GM23338 (cell line): ENCODE measurements around the gene NCKAP5. TPM values are rescaled to one million over a fixed set of nuclear protein-coding genes. Genes with fewer than 3 reads are reported as not detected.

ENCODE experiments used
- ATAC-seq: fragments of 200-7000 bp; cut with Tn5 transposase; 3 replicates; pipeline ENCODE4 v1.9.1; 2020
- DNase-seq: peaks from one replicate; pipeline ENCODE4 v3.0.0-alpha.2; 2015; ENCODE audit warnings: low spot score
- H2AFZ ChIP-seq: fragments of 200-600 bp; sonication (generic); 2 replicates; pipeline ENCODE4 v1.8.0; 2016; ENCODE audit warnings: antibody characterized with exemption, mild to moderate bottlenecking, moderate library complexity
- H3F3A ChIP-seq: fragments of 200-600 bp; sonication (generic); replicated peaks from 2 replicates; pipeline ENCODE4 v1.8.0; 2017; ENCODE audit warnings: antibody characterized with exemption, mixed run types, low read depth
- H3K27ac ChIP-seq: fragments of 200-600 bp; sonication (generic); 2 replicates; pipeline ENCODE4 v1.6.1; 2016; ENCODE audit warnings: low read depth
- H3K27me3 ChIP-seq: fragments of 200-600 bp; sonication (generic); 2 replicates; pipeline ENCODE4 v1.8.0; 2016; ENCODE audit warnings: mild to moderate bottlenecking, mixed run types, moderate library complexity; ENCODE audit not compliant: insufficient read depth
- H3K36me3 ChIP-seq: fragments of 200-600 bp; sonication (generic); 2 replicates; pipeline ENCODE4 v1.8.0; 2016; ENCODE audit warnings: mild to moderate bottlenecking; ENCODE audit not compliant: insufficient read depth
- H3K4me1 ChIP-seq: fragments of 200-600 bp; sonication (generic); 2 replicates; pipeline ENCODE4 v1.8.0; 2016; ENCODE audit warnings: mild to moderate bottlenecking, moderate library complexity; ENCODE audit not compliant: insufficient read depth
- H3K4me2 ChIP-seq: fragments of 200-600 bp; sonication (generic); 2 replicates; pipeline ENCODE4 v1.7.1; 2017; ENCODE audit warnings: mixed run types
- H3K4me3 ChIP-seq: fragments of 200-600 bp; sonication (generic); 2 replicates; pipeline ENCODE4 v1.6.1; 2016; ENCODE audit warnings: mixed run types
- H3K79me2 ChIP-seq: fragments of 200-600 bp; sonication (generic); replicated peaks from 2 replicates; pipeline ENCODE4 v1.8.0; 2017; ENCODE audit warnings: mild to moderate bottlenecking; ENCODE audit not compliant: insufficient read depth
- H3K9me2 ChIP-seq: fragments of 200-600 bp; sonication (generic); 2 replicates; pipeline ENCODE4 v1.8.0; 2017; ENCODE audit not compliant: insufficient read depth
- H4K20me1 ChIP-seq: fragments of 200-600 bp; sonication (generic); replicated peaks from 2 replicates; pipeline ENCODE4 v1.8.0; 2017; ENCODE audit warnings: mild to moderate bottlenecking; ENCODE audit not compliant: insufficient read depth
- H3K27ac Mint-ChIP-seq: 2 replicates; pipeline ENCODE4 v1.8.0; 2020; ENCODE audit warnings: inconsistent platforms, mild to moderate bottlenecking, moderate library complexity, mixed read lengths
- H3K27me3 Mint-ChIP-seq: 3 replicates; pipeline ENCODE4 v1.8.0; 2022; ENCODE audit warnings: low read depth, mild to moderate bottlenecking, moderate library complexity, mixed read lengths, inconsistent platforms; ENCODE audit not compliant: insufficient read depth, poor library complexity
- H3K36me3 Mint-ChIP-seq: 3 replicates; pipeline ENCODE4 v1.8.0; 2021; ENCODE audit warnings: low read depth, mild to moderate bottlenecking, inconsistent platforms, moderate library complexity, mixed read lengths
- H3K4me1 Mint-ChIP-seq: 3 replicates; pipeline ENCODE4 v1.8.0; 2020; ENCODE audit warnings: mild to moderate bottlenecking, inconsistent platforms, mixed read lengths
- H3K4me3 Mint-ChIP-seq: 3 replicates; pipeline ENCODE4 v1.8.0; 2021; ENCODE audit warnings: moderate library complexity, mild to moderate bottlenecking, inconsistent platforms, mixed read lengths
- H3K9me3 Mint-ChIP-seq: 3 replicates; pipeline ENCODE4 v1.8.0; 2020; ENCODE audit warnings: moderate library complexity, mild to moderate bottlenecking, inconsistent platforms, mixed read lengths
- CREB1 ChIP-seq: fragments of 250-450 bp; sonication (Bioruptor Pico); IDR thresholded peaks from 2 replicates; pipeline ENCODE4 v1.5.0; 2020; ENCODE audit warnings: low read depth, mild to moderate bottlenecking, moderate library complexity
- CTCF ChIP-seq, 2 experiments: fragments of 200-600 bp in 1 of 2; sonication (generic) in 1 of 2; conservative IDR thresholded peaks; 2 replicates each; pipeline versions ENCODE4 v1.5.1 to v1.6.1; 2016 to 2017; ENCODE audit warnings: antibody characterized with exemption in 2 of 2, low read depth in 2 of 2, mild to moderate bottlenecking in 2 of 2, moderate library complexity in 1 of 2
- ETS1 ChIP-seq: IDR thresholded peaks from 2 replicates; pipeline ENCODE4 v1.6.1; 2016; ENCODE audit warnings: antibody characterized with exemption
- EZH2 ChIP-seq: fragments of 200-600 bp; sonication (generic); IDR thresholded peaks from one replicate; pipeline ENCODE4 v1.8.0; 2017; ENCODE audit warnings: antibody characterized with exemption, mild to moderate bottlenecking, low read depth; ENCODE audit not compliant: unreplicated experiment
- EZH2phosphoT487 ChIP-seq: fragments of 200-600 bp; sonication (generic); IDR thresholded peaks from one replicate; pipeline ENCODE4 v1.8.1; 2018; ENCODE audit warnings: antibody characterized with exemption; ENCODE audit not compliant: unreplicated experiment
- JUNB ChIP-seq: IDR thresholded peaks from one replicate; pipeline ENCODE4 v1.6.1; 2016; ENCODE audit warnings: antibody characterized with exemption; ENCODE audit not compliant: unreplicated experiment
- NANOG ChIP-seq: IDR thresholded peaks from 2 replicates; pipeline ENCODE4 v1.6.1; 2016; ENCODE audit warnings: antibody characterized with exemption, borderline replicate concordance
- POLR2AphosphoS5 ChIP-seq: IDR thresholded peaks from 2 replicates; pipeline ENCODE4 v1.6.1; 2016; ENCODE audit warnings: antibody characterized with exemption, low read depth
- REST ChIP-seq: IDR thresholded peaks from one replicate; pipeline ENCODE4 v1.6.1; 2018; ENCODE audit warnings: antibody characterized with exemption; ENCODE audit not compliant: unreplicated experiment
- STAT1 ChIP-seq: IDR thresholded peaks from one replicate; pipeline ENCODE4 v1.6.1; 2016; ENCODE audit warnings: antibody characterized with exemption; ENCODE audit not compliant: unreplicated experiment
- ZNF114 ChIP-seq: fragments of 250-450 bp; sonication (Bioruptor Pico); IDR thresholded peaks from 2 replicates; pipeline ENCODE4 v1.5.0; 2020; ENCODE audit warnings: mild to moderate bottlenecking, moderate library complexity
- ZNF331 ChIP-seq: fragments of 250-450 bp; sonication (Bioruptor Pico); IDR thresholded peaks from 2 replicates; pipeline ENCODE4 v1.5.0; 2020; ENCODE audit warnings: low read depth, mild to moderate bottlenecking, moderate library complexity
- ZNF462 ChIP-seq: fragments of 250-450 bp; sonication (Bioruptor Pico); IDR thresholded peaks from 2 replicates; pipeline ENCODE4 v1.5.0; 2020; ENCODE audit warnings: mild to moderate bottlenecking, moderate library complexity
- polyA plus RNA-seq: library from polyadenylated mRNA; unstranded; fragments of >200 nt; fragmentation: Nextera tagmentation; extraction: Ambion mirVana; gene quantifications from 2 replicates; pipeline ENCODE4 v1.2.1, GENCODE V29; 2016
- total RNA-seq: library from RNA; depleted of rRNA; stranded (reverse); fragments of >200 nt; shearing (Covaris generic); gene quantifications from 2 replicates; pipeline ENCODE4 v1.2.3, GENCODE V29; 2014

The NCKAP5 gene
- total and polyA plus RNA-seq, 2 experiments from 2014 or later, result 0.34 to 0.73 TPM

GRCh38 chr2:133475610-133476009, 92.7 kb downstream of the NCKAP5 start:
- H3K36me3 Mint-ChIP-seq, result peaks cover 5% of the 10 kb centered on the region; the same call in 2 of the 3 replicates
- Histone ChIP-seq H3K4me3 (no peak overlapping the region), H3K4me1 (no peaks in the 10 kb centered on the region), H3K36me3 (no peaks in the 10 kb centered on the region), H3K27ac (no peak overlapping the region), H3K27me3 (no peaks in the 10 kb centered on the region), H3K79me2 (no peaks in the 10 kb centered on the region), H2AFZ (no peak overlapping the region), H3K4me2 (no peak overlapping the region), H4K20me1 (no peaks in the 10 kb centered on the region), H3K9me2 (no peaks in the 10 kb centered on the region; the same call in 1 of the 2 replicates), H3F3A (no peaks in the 10 kb centered on the region)
- H3K4me3 Mint-ChIP-seq, result no peak overlapping the region
- H3K27ac Mint-ChIP-seq, result no peak overlapping the region
- H3K9me3 Mint-ChIP-seq, result peaks cover 5% of the 10 kb centered on the region; the same call in 1 of the 3 replicates
- no peak for ATAC-seq
- TF ChIP-seq POLR2AphosphoS5 (no peak), CREB1 (CRISPR knock-in tag) (no peak), EZH2phosphoT487 (no peak), JUNB (no peak), CTCF (conservative IDR thresholded peaks at IDR 0.05; ENCODE audit: low read depth in 2 of 2) (no peak), ZNF462 (CRISPR knock-in tag) (no peak), NANOG (no peak), STAT1 (no peak), ZNF114 (no peak), ZNF331 (CRISPR knock-in tag) (no peak), REST (no peak), ETS1 (no peak), EZH2 (no peak)
- no peak for DNase-seq
- peaks cover 2% of the 10 kb centered on the region for H3K27me3 Mint-ChIP-seq
- H3K4me1 Mint-ChIP-seq, result peaks cover 6% of the 10 kb centered on the region; the same call in 2 of the 3 replicates
